ENCODE results near the gene CTSA.

Gene CTSA

GRCh38 chr20:45940469-45940868 lies 49.3 kb downstream of the CTSA start:
- DNase-seq: no peak

GRCh38 chr20:45943613-45944012 lies 52.5 kb downstream of the CTSA start:
- DNase-seq: no peak

- DNase-seq: no peak
Measured at GRCh38 chr20:45944151-45944964, 53.2 kb downstream of the CTSA start.

GRCh38 chr20:45944965-45945677 lies 54.0 kb downstream of the CTSA start:
- DNase-seq: no peak

GRCh38 chr20:45945678-45946148 lies 54.6 kb downstream of the CTSA start:
- DNase-seq: no peak

GRCh38 chr20:45946149-45946970 lies 55.2 kb downstream of the CTSA start:
- DNase-seq: no peak

- no peak for DNase-seq
Measured at GRCh38 chr20:45947110-45947866, 56.2 kb downstream of the CTSA start.

- DNase-seq: no peak
Measured at GRCh38 chr20:45948261-45948733, 57.2 kb downstream of the CTSA start.

All from activated CD4-positive, alpha-beta T cell treated with anti-CD3 and anti-CD28 coated beads for 4 hours (primary cell).